Measurements from ENCODE around the gene SPARCL1. TPM values are rescaled to one million over a fixed set of nuclear protein-coding genes. Genes with fewer than 3 reads are reported as not detected.
"Not testable (repeated sequence)": the region's sequence is repeated elsewhere in the genome, so short reads cannot be mapped to it uniquely, and the experiment has no call there.

The SPARCL1 gene
- total and polyA plus RNA-seq, 10 of the 15 experiments (the other 5 are each of a cell fraction or from before 2014, with no cell fraction given): 0.10 to 1.1 TPM; not detected in 8

- Histone ChIP-seq H3K4me1 (ENCODE audit: control insufficient read depth, insufficient read depth, low read length) (no peaks in the 10 kb centered on the region), H3K9me3 (replicated peaks; ENCODE audit: control insufficient read depth, insufficient read depth, low read length) (no peaks in the 10 kb centered on the region), H3K27me3 (replicated peaks in 1 of 2; ENCODE audit: control insufficient read depth in 2 of 2, insufficient read depth in 2 of 2, low read length in 1 of 2) (no peaks in the 10 kb centered on the region), H3K4me2 (ENCODE audit: control insufficient read depth, insufficient read depth) (no peak overlapping the region), H2AFZ (ENCODE audit: control insufficient read depth, low read depth, low read length) (no peak overlapping the region), H3K79me2 (ENCODE audit: control insufficient read depth, insufficient read depth, low read length) (no peaks in the 10 kb centered on the region), H3K27ac (ENCODE audit: control insufficient read depth, insufficient read depth) (no peak overlapping the region), H3K36me3 (ENCODE audit: control insufficient read depth in 2 of 2, insufficient read depth in 2 of 2, low read length in 1 of 2) (peaks cover 0 to 7% of the 10 kb centered on the region in 2 experiments; a peak in 1 of 4 replicates), H3K4me3 (no peak overlapping the region), H3K9ac (ENCODE audit: control insufficient read depth, insufficient read depth, low read length) (no peak overlapping the region), H4K20me1 (ENCODE audit: control insufficient read depth, insufficient read depth) (no peaks in the 10 kb centered on the region)
- ChIA-PET POLR2A (no interaction called here), CTCF (interaction anchor here (1.3 kb wide), 1 partner anchor 76 kb away, joined by 3 read pairs; no protein-coding TSS in a partner anchor), SMC1A (ENCODE audit: uncharacterized antibody, unreplicated experiment) (interaction anchor here (1.0 kb wide), 1 partner anchor 16 kb away, joined by 3 read pairs; no protein-coding TSS in a partner anchor), RAD21 (ENCODE audit: unreplicated experiment) (no interaction called here)
- TF ChIP-seq CTCF (IDR thresholded peaks at IDR 0.05 in 2 of 3, conservative IDR thresholded peaks at IDR 0.05 in 1 of 3; ENCODE audit: control insufficient read depth in 2 of 3, extremely low read depth in 1 of 3, insufficient read depth in 1 of 3, low read depth in 3 of 3, low read length in 3 of 3) (peak in 2 of 3 experiments; percentile 7 to 13; a peak in 1 of 6 replicates), HDGF (IDR thresholded peaks at IDR 0.05) (no peak)
- in situ Hi-C loops (cut with MboI) (no loop called here), intact Hi-C loops (cut with micrococcal nuclease; ENCODE audit: unreplicated experiment) (no loop called here)
- no peak for DNase-seq (ENCODE audit: low read depth, low spot score)
- no peak for ATAC-seq
- no TSS peak for BruUV-seq (replicated peaks)
- FAIRE-seq: no peak
These were observed 77.6 kb downstream of the SPARCL1 start for GRCh38 chr4:87451537-87451936.

- ChIA-PET RAD21 (ENCODE audit: unreplicated experiment) (interaction anchor here (2.4 kb wide), 1 partner anchor 64 kb away, joined by 5 read pairs; no protein-coding TSS in a partner anchor), CTCF (interaction anchor here (1.9 kb wide), 1 partner anchor 19 kb away, joined by 9 read pairs; no protein-coding TSS in a partner anchor), SMC1A (ENCODE audit: uncharacterized antibody, unreplicated experiment) (interaction anchor here (1.5 to 1.7 kb wide), 2 partner anchors 55 to 70 kb away, joined by 3 to 7 read pairs; partner anchors contain the start of gene HSD17B11), POLR2A (interaction anchor here (0.6 to 0.7 kb wide), 3 partner anchors 22 to 1796 kb away, joined by 3 to 5 read pairs (median 3); no protein-coding TSS in a partner anchor)
- H3K9me3 ChIP-seq (replicated peaks; ENCODE audit: control insufficient read depth, insufficient read depth, low read length); H3K79me2 ChIP-seq (ENCODE audit: control insufficient read depth, insufficient read depth, low read length); H3K36me3 ChIP-seq (ENCODE audit: control insufficient read depth in 2 of 2, insufficient read depth in 2 of 2, low read length in 1 of 2); DNase-seq (ENCODE audit: low read depth, low spot score); H3K9ac ChIP-seq (ENCODE audit: control insufficient read depth, insufficient read depth, low read length); H3K4me1 ChIP-seq (ENCODE audit: control insufficient read depth, insufficient read depth, low read length); H2AFZ ChIP-seq (ENCODE audit: control insufficient read depth, low read depth, low read length); H4K20me1 ChIP-seq (ENCODE audit: control insufficient read depth, insufficient read depth); H3K4me2 ChIP-seq (ENCODE audit: control insufficient read depth, insufficient read depth); H3K27me3 ChIP-seq (replicated peaks in 1 of 2; ENCODE audit: control insufficient read depth in 2 of 2, insufficient read depth in 2 of 2, low read length in 1 of 2); H3K4me3 ChIP-seq; in situ Hi-C loops (cut with MboI); intact Hi-C loops (cut with micrococcal nuclease; ENCODE audit: unreplicated experiment); BruUV-seq (replicated peaks); ATAC-seq; H3K27ac ChIP-seq (ENCODE audit: control insufficient read depth, insufficient read depth); FAIRE-seq: not testable (repeated sequence)
- 98% methylated on average over 6 of the region's 6 CpGs for WGBS (ENCODE audit: insufficient coverage, insufficient replicate concordance, low lambda C conversion rate, missing lambda C conversion rate)
These were observed 82.8 kb downstream of the SPARCL1 start for GRCh38 chr4:87446375-87446774.

Data from GM12878 (cell line).